ENCODE results near the gene OR2B2.

Gene OR2B2

DNA sequence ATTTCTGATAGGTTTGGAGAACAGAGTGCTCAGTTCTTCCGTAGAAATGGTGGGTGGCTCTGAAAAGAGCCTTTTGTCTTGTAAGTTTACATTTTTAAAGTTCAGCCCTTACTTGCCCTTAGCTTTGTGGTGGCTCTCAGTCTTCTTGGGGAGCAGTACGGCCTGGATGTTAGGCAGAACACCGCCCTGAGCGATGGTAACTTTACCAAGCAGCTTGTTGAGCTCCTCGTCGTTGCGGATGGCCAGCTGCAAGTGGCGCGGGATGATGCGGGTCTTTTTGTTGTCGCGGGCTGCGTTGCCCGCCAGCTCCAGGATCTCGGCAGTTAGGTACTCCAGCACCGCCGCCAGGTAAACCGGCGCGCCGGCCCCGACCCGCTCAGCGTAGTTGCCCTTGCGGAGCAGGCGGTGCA is 19.5 kb downstream of the OR2B2 start:
- ChIA-PET POLR2A (interaction anchor here (0.6 to 6.2 kb wide), 83 partner anchors 9 to 1872 kb away, joined by 3 to 422 read pairs (median 4); partner anchors contain the start of genes OR2B2, ZKSCAN4, ZKSCAN8 and ZNF184), CTCF (interaction anchor here (0.7 to 1.7 kb wide), 4 partner anchors 21 to 1861 kb away, joined by 3 to 4 read pairs (median 4); a partner anchor contains a TSS)
- TF ChIP-seq L3MBTL2 (conservative IDR thresholded peaks at IDR 0.05) (peak; percentile 8; the same call in 1 of the 2 replicates), ELF4 (IDR thresholded peaks at IDR 0.05) (no peak)
- no peak for DNase-seq (ENCODE audit: extremely low spot score)

GRCh38 chr6:27891320-27891875 is 20.8 kb downstream of the OR2B2 start:
- TF ChIP-seq ZNF384 (IDR thresholded peaks at IDR 0.05): no peak
- TF ChIP-seq FOXK2 (IDR thresholded peaks at IDR 0.05): no peak
- TF ChIP-seq FOXA1 (IDR thresholded peaks at IDR 0.05): no peak
- TF ChIP-seq CTBP1 (IDR thresholded peaks at IDR 0.05; ENCODE audit: borderline replicate concordance): no peak
- TF ChIP-seq HDGF (IDR thresholded peaks at IDR 0.05; ENCODE audit: borderline replicate concordance): no peak
- no peak for TF ChIP-seq FOXM1 (IDR thresholded peaks at IDR 0.05; ENCODE audit: borderline replicate concordance)
- TF ChIP-seq ELF4 (IDR thresholded peaks at IDR 0.05): no peak
- no peak for TF ChIP-seq SP1 (IDR thresholded peaks at IDR 0.05)
- TF ChIP-seq NFRKB (IDR thresholded peaks at IDR 0.05): no peak
- TF ChIP-seq SUZ12 (IDR thresholded peaks at IDR 0.05): no peak
- no peak for TF ChIP-seq PKNOX1 (IDR thresholded peaks at IDR 0.05)
- TF ChIP-seq ARNT (IDR thresholded peaks at IDR 0.05): no peak
- TF ChIP-seq L3MBTL2 (conservative IDR thresholded peaks at IDR 0.05): no peak
- no peak for TF ChIP-seq BHLHE40 (IDR thresholded peaks at IDR 0.05; ENCODE audit: borderline replicate concordance)
- no peak for TF ChIP-seq TARDBP (IDR thresholded peaks at IDR 0.05)
- no peak for TF ChIP-seq LEF1 (IDR thresholded peaks at IDR 0.05; ENCODE audit: borderline replicate concordance)
- no peak for DNase-seq (ENCODE audit: extremely low spot score)
- CTCF ChIA-PET: no interaction called here
- POLR2A ChIA-PET: interaction anchor here (3.0 to 5.9 kb wide), 3 partner anchors 20 to 68 kb away, joined by 47 to 196 read pairs (median 54); a partner anchor contains a TSS

GRCh38 chr6:27890445-27891319 is 21.5 kb downstream of the OR2B2 start:
- ChIA-PET POLR2A (interaction anchor here (1.0 to 3.6 kb wide), 11 partner anchors 11 to 1767 kb away, joined by 3 to 54 read pairs (median 5); a partner anchor contains a TSS), CTCF (no interaction called here)
- TF ChIP-seq FOXK2 (IDR thresholded peaks at IDR 0.05) (no peak), SUZ12 (IDR thresholded peaks at IDR 0.05) (no peak), L3MBTL2 (conservative IDR thresholded peaks at IDR 0.05) (peak; percentile 36; the same call in 1 of the 2 replicates), ZNF384 (IDR thresholded peaks at IDR 0.05) (peak; percentile 92)
- DNase-seq (ENCODE audit: extremely low spot score): peak; percentile 18

- no peak for TF ChIP-seq FOXK2 (IDR thresholded peaks at IDR 0.05)
- TF ChIP-seq ARNT (IDR thresholded peaks at IDR 0.05): no peak
- no peak for TF ChIP-seq CTBP1 (IDR thresholded peaks at IDR 0.05; ENCODE audit: borderline replicate concordance)
- TF ChIP-seq ZNF384 (IDR thresholded peaks at IDR 0.05): no peak
- TF ChIP-seq TARDBP (IDR thresholded peaks at IDR 0.05): no peak
- ChIA-PET POLR2A (interaction anchor here (0.9 to 3.6 kb wide), 12 partner anchors 10 to 1766 kb away, joined by 3 to 54 read pairs (median 4); a partner anchor contains a TSS), CTCF (no interaction called here)
- DNase-seq (ENCODE audit: extremely low spot score): no peak
Measured at GRCh38 chr6:27889628-27890444, 22.4 kb downstream of the OR2B2 start.

DNA sequence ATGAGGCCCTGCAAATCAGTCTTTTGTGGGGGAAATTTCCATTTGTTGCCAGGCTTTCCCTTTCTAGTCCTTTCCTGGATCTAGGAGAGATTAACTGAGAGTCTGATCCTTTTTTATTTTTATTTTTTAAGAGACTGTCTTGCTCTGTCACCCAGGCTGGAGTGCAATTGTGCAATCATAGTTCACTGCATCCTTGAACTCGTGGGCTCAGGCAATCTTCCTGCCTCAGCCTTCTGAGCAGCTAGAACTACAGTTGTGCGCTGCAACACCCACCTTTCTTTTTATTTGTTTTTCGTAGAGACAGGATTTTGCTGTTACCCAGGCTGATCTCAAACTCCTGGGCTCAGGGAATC is 22.9 kb downstream of the OR2B2 start:
- TF ChIP-seq CTBP1 (IDR thresholded peaks at IDR 0.05; ENCODE audit: borderline replicate concordance): no peak
- no peak for TF ChIP-seq BHLHE40 (IDR thresholded peaks at IDR 0.05; ENCODE audit: borderline replicate concordance)
- no peak for TF ChIP-seq ELF4 (IDR thresholded peaks at IDR 0.05)
- no peak for TF ChIP-seq PKNOX1 (IDR thresholded peaks at IDR 0.05)
- no peak for TF ChIP-seq L3MBTL2 (conservative IDR thresholded peaks at IDR 0.05)
- TF ChIP-seq SP1 (IDR thresholded peaks at IDR 0.05): no peak
- no peak for TF ChIP-seq FOXK2 (IDR thresholded peaks at IDR 0.05)
- TF ChIP-seq ZNF384 (IDR thresholded peaks at IDR 0.05): no peak
- no peak for TF ChIP-seq TARDBP (IDR thresholded peaks at IDR 0.05)
- no peak for TF ChIP-seq HDGF (IDR thresholded peaks at IDR 0.05; ENCODE audit: borderline replicate concordance)
- no peak for TF ChIP-seq SUZ12 (IDR thresholded peaks at IDR 0.05)
- no peak for TF ChIP-seq FOXM1 (IDR thresholded peaks at IDR 0.05; ENCODE audit: borderline replicate concordance)
- TF ChIP-seq LEF1 (IDR thresholded peaks at IDR 0.05; ENCODE audit: borderline replicate concordance): no peak
- TF ChIP-seq FOXA1 (IDR thresholded peaks at IDR 0.05): no peak
- DNase-seq (ENCODE audit: extremely low spot score): no peak
- ChIA-PET POLR2A (interaction anchor here (0.9 to 3.6 kb wide), 7 partner anchors 9 to 81 kb away, joined by 3 to 54 read pairs (median 25); a partner anchor contains a TSS), CTCF (no interaction called here)

- CTCF ChIA-PET: no interaction called here
- POLR2A ChIA-PET: interaction anchor here (0.9 to 3.6 kb wide), 5 partner anchors 18 to 80 kb away, joined by 3 to 54 read pairs (median 26); a partner anchor contains a TSS
- TF ChIP-seq TARDBP (IDR thresholded peaks at IDR 0.05) (no peak), ELF4 (IDR thresholded peaks at IDR 0.05) (no peak), CTBP1 (IDR thresholded peaks at IDR 0.05; ENCODE audit: borderline replicate concordance) (no peak), ARNT (IDR thresholded peaks at IDR 0.05) (no peak), ZNF384 (IDR thresholded peaks at IDR 0.05) (no peak), SP1 (IDR thresholded peaks at IDR 0.05) (no peak), L3MBTL2 (conservative IDR thresholded peaks at IDR 0.05) (no peak), SUZ12 (IDR thresholded peaks at IDR 0.05) (no peak), NFRKB (IDR thresholded peaks at IDR 0.05) (no peak), FOXA1 (IDR thresholded peaks at IDR 0.05) (no peak), HDGF (IDR thresholded peaks at IDR 0.05; ENCODE audit: borderline replicate concordance) (no peak), BHLHE40 (IDR thresholded peaks at IDR 0.05; ENCODE audit: borderline replicate concordance) (no peak), FOXM1 (IDR thresholded peaks at IDR 0.05; ENCODE audit: borderline replicate concordance) (no peak), PKNOX1 (IDR thresholded peaks at IDR 0.05) (no peak), LEF1 (IDR thresholded peaks at IDR 0.05; ENCODE audit: borderline replicate concordance) (no peak)
- DNase-seq (ENCODE audit: extremely low spot score): no peak
Measured at GRCh38 chr6:27888566-27888965, 23.6 kb downstream of the OR2B2 start.

All from HEK293T (cell line).